NAMALWA (cell line): Measurements from ENCODE around the gene JTB.

ENCODE experiments used
- DNase-seq: peaks from one replicate; pipeline ENCODE4 v3.0.0-alpha.2; 2015; ENCODE audit warnings: low spot score

JTB gene

GRCh38 chr1:153978274-153978909 is 918 bp upstream of the JTB start:
- no peak for DNase-seq

GRCh38 chr1:153976819-153977249 is 640 bp downstream of the JTB start:
- no peak for DNase-seq

- no peak for DNase-seq
Measured at GRCh38 chr1:153973525-153973924, 3.9 kb downstream of the JTB start.

GRCh38 chr1:153973071-153973470 is 4.4 kb downstream of the JTB start:
- no peak for DNase-seq

GRCh38 chr1:153970346-153970745 is 7.1 kb downstream of the JTB start:
- no peak for DNase-seq

- DNase-seq: no peak
Measured at GRCh38 chr1:153968972-153969371, 8.5 kb downstream of the JTB start.

GRCh38 chr1:153968408-153968807 is 9.1 kb downstream of the JTB start:
- no peak for DNase-seq

GRCh38 chr1:153968000-153968363 is 9.5 kb downstream of the JTB start:
- DNase-seq: no peak

GRCh38 chr1:153967107-153967999 is 10.1 kb downstream of the JTB start, which contains the start of gene CREB3L4:
Gene CREB3L4, plus strand, starts transcription at chr1:153967902. Its CDS starts 624 bp downstream, at chr1:153968526.
- peak; percentile 100 for DNase-seq

GRCh38 chr1:153963850-153964331 is 13.6 kb downstream of the JTB start:
- DNase-seq: no peak

GRCh38 chr1:153963030-153963849 is 14.2 kb downstream of the JTB start, which contains the start of gene SLC39A1:
Gene SLC39A1, minus strand, starts transcription at chr1:153963537. Its CDS starts 822 bp downstream, at chr1:153962715.
- DNase-seq: peak; percentile 97

- no peak for DNase-seq
Measured at GRCh38 chr1:153962088-153963029, 15.1 kb downstream of the JTB start.

- DNase-seq: no peak
Measured at GRCh38 chr1:153961421-153961820, 16.1 kb downstream of the JTB start.

GRCh38 chr1:153960206-153960605 is 17.3 kb downstream of the JTB start:
- no peak for DNase-seq

GRCh38 chr1:153959454-153959853 is 18.0 kb downstream of the JTB start:
- DNase-seq: no peak

GRCh38 chr1:153958961-153959260 is 18.6 kb downstream of the JTB start:
- DNase-seq: no peak

GRCh38 chr1:153958111-153958960 is 19.1 kb downstream of the JTB start, which contains the start of gene CRTC2:
Gene CRTC2, minus strand, starts transcription at chr1:153958612. Its CDS starts 115 bp downstream, at chr1:153958497.
- DNase-seq: peak; percentile 100

GRCh38 chr1:153957744-153958110 is 19.7 kb downstream of the JTB start:
- DNase-seq: peak; percentile 70

GRCh38 chr1:153956997-153957715 is 20.3 kb downstream of the JTB start:
- DNase-seq: no peak

GRCh38 chr1:153954826-153955225 is 22.6 kb downstream of the JTB start:
- DNase-seq: no peak
